RWPE2 (cell line): ENCODE results near the gene SNX12.

Experiments
- ATAC-seq: fragments of 200-7000 bp; cut with Tn5 transposase; 3 replicates; pipeline ENCODE4 v1.9.1; 2021; ENCODE audit warnings: low read depth
- DNase-seq: peaks from one replicate; pipeline ENCODE4 v3.0.0-alpha.2; 2020; ENCODE audit warnings: low spot score
- H3K27ac ChIP-seq: fragments of 450-650 bp; 2 replicates; pipeline ENCODE4 v1.5.1; 2017; ENCODE audit warnings: mild to moderate bottlenecking; ENCODE audit not compliant: poor library complexity, severe bottlenecking
- H3K27me3 ChIP-seq: fragments of 250-450 bp; sonication (Bioruptor Pico); 2 replicates; pipeline ENCODE4 v1.5.1; 2021; ENCODE audit warnings: mild to moderate bottlenecking, moderate library complexity; ENCODE audit not compliant: insufficient read depth, poor library complexity, severe bottlenecking
- H3K36me3 ChIP-seq: fragments of 250-450 bp; sonication (Bioruptor Pico); 2 replicates; pipeline ENCODE4 v1.5.1; 2020; ENCODE audit warnings: low read depth, mild to moderate bottlenecking, moderate library complexity
- H3K4me1 ChIP-seq: fragments of 250-450 bp; sonication (Bioruptor Pico); 2 replicates; pipeline ENCODE4 v1.5.1; 2021; ENCODE audit warnings: mild to moderate bottlenecking, moderate library complexity; ENCODE audit not compliant: insufficient read depth, poor library complexity, severe bottlenecking
- H3K4me3 ChIP-seq: fragments of 250-450 bp; sonication (Bioruptor Pico); 2 replicates; pipeline ENCODE4 v1.5.1; 2021; ENCODE audit warnings: mild to moderate bottlenecking, moderate library complexity; ENCODE audit not compliant: severe bottlenecking
- H3K9me3 ChIP-seq: fragments of 250-450 bp; sonication (Bioruptor Pico); 2 replicates; pipeline ENCODE4 v1.5.1; 2021; ENCODE audit warnings: mild to moderate bottlenecking, moderate library complexity; ENCODE audit not compliant: severe bottlenecking
- CTCF ChIP-seq: fragments of 450-650 bp; IDR thresholded peaks from one replicate; pipeline ENCODE4 v1.5.1; 2017; ENCODE audit warnings: mild to moderate bottlenecking, moderate library complexity; ENCODE audit not compliant: poor library complexity, severe bottlenecking

Gene SNX12

GRCh38 chrX:71095033-71095432, 26.9 kb upstream of the SNX12 start:
- Histone ChIP-seq H3K9me3 (no peaks in the 10 kb centered on the region), H3K27me3 (no peaks in the 10 kb centered on the region), H3K36me3 (no peaks in the 10 kb centered on the region), H3K27ac (no peak overlapping the region), H3K4me1 (no peaks in the 10 kb centered on the region), H3K4me3 (peak overlapping the region; percentile 45)
- no peak for DNase-seq
- TF ChIP-seq CTCF = no peak
- ATAC-seq = no peak

- Histone ChIP-seq H3K27me3 (no peaks in the 10 kb centered on the region), H3K27ac (no peak overlapping the region), H3K36me3 (no peaks in the 10 kb centered on the region), H3K4me3 (no peak overlapping the region), H3K9me3 (no peaks in the 10 kb centered on the region), H3K4me1 (no peaks in the 10 kb centered on the region)
- ATAC-seq (no peak), DNase-seq (no peak)
- TF ChIP-seq CTCF = no peak
These were observed 23.1 kb upstream of the SNX12 start for GRCh38 chrX:71091263-71091662.

- H3K9me3 ChIP-seq = no peaks in the 10 kb centered on the region
- H3K27me3 ChIP-seq = no peaks in the 10 kb centered on the region
- no peak overlapping the region for H3K4me3 ChIP-seq
- no peak overlapping the region for H3K27ac ChIP-seq
- ATAC-seq = no peak
- no peak for TF ChIP-seq CTCF
- no peaks in the 10 kb centered on the region for H3K36me3 ChIP-seq
- peaks cover 7% of the 10 kb centered on the region for H3K4me1 ChIP-seq
- no peak for DNase-seq
These were observed 17.8 kb upstream of the SNX12 start for GRCh38 chrX:71085900-71086299.

GRCh38 chrX:71082822-71083221, 14.7 kb upstream of the SNX12 start:
- Histone ChIP-seq H3K27ac (no peak overlapping the region), H3K27me3 (no peaks in the 10 kb centered on the region), H3K4me1 (peaks cover 7% of the 10 kb centered on the region), H3K9me3 (no peaks in the 10 kb centered on the region), H3K36me3 (no peaks in the 10 kb centered on the region), H3K4me3 (no peak overlapping the region)
- no peak for TF ChIP-seq CTCF
- no peak for DNase-seq
- ATAC-seq = no peak

- TF ChIP-seq CTCF = no peak
- Histone ChIP-seq H3K4me1 (peaks cover 7% of the 10 kb centered on the region), H3K27ac (no peak overlapping the region), H3K27me3 (no peaks in the 10 kb centered on the region), H3K4me3 (no peak overlapping the region), H3K9me3 (no peaks in the 10 kb centered on the region), H3K36me3 (no peaks in the 10 kb centered on the region)
- no peak for ATAC-seq
- DNase-seq = no peak
These were observed 14.1 kb upstream of the SNX12 start for GRCh38 chrX:71082124-71082647.
